HG03469 (cell line): Measurements from ENCODE around the gene LRP1B.
"Not testable (repeated sequence)": the region's sequence is repeated elsewhere in the genome, so short reads cannot be mapped to it uniquely, and the experiment has no call there.

ENCODE experiments used
- ATAC-seq: cut with Tn5 transposase; IDR thresholded peaks from one replicate; pipeline ENCODE4 v1.9.1; 2021; ENCODE audit warnings: mild to moderate bottlenecking, moderate library complexity, moderate number of reproducible peaks; ENCODE audit not compliant: unreplicated experiment

Gene LRP1B

GRCh38 chr2:140975237-140975636 lies 1155.6 kb downstream of the LRP1B start:
- ATAC-seq: no peak

GRCh38 chr2:140972724-140973123 lies 1158.1 kb downstream of the LRP1B start:
- no peak for ATAC-seq

GRCh38 chr2:140964324-140964723 lies 1166.5 kb downstream of the LRP1B start:
- not testable (repeated sequence) for ATAC-seq

- ATAC-seq: no peak
Observed at GRCh38 chr2:140949932-140950331, 1180.9 kb downstream of the LRP1B start.

- no peak for ATAC-seq
Observed at GRCh38 chr2:140947236-140947635, 1183.6 kb downstream of the LRP1B start.

GRCh38 chr2:140943867-140944266 lies 1186.9 kb downstream of the LRP1B start:
- ATAC-seq: no peak

- no peak for ATAC-seq
Observed at GRCh38 chr2:140942284-140942683, 1188.5 kb downstream of the LRP1B start.

- ATAC-seq: no peak
Observed at GRCh38 chr2:140929849-140930248, 1201.0 kb downstream of the LRP1B start.

GRCh38 chr2:140918426-140918825 lies 1212.4 kb downstream of the LRP1B start:
- no peak for ATAC-seq

GRCh38 chr2:140916410-140916809 lies 1214.4 kb downstream of the LRP1B start:
- no peak for ATAC-seq

GRCh38 chr2:140910683-140911082 lies 1220.1 kb downstream of the LRP1B start:
- ATAC-seq: no peak

GRCh38 chr2:140905083-140905781 lies 1225.6 kb downstream of the LRP1B start:
- no peak for ATAC-seq

GRCh38 chr2:140895378-140895777 lies 1235.4 kb downstream of the LRP1B start:
- ATAC-seq: no peak

GRCh38 chr2:140893685-140894084 lies 1237.1 kb downstream of the LRP1B start:
- ATAC-seq: no peak

- ATAC-seq: no peak
Observed at GRCh38 chr2:140892911-140893637, 1237.7 kb downstream of the LRP1B start.

- ATAC-seq: no peak
Observed at GRCh38 chr2:140892436-140892835, 1238.4 kb downstream of the LRP1B start.

- no peak for ATAC-seq
Observed at GRCh38 chr2:140891614-140892212, 1239.1 kb downstream of the LRP1B start.

- no peak for ATAC-seq
Observed at GRCh38 chr2:140882671-140883620, 1247.9 kb downstream of the LRP1B start.

- ATAC-seq: no peak
Observed at GRCh38 chr2:140880573-140880972, 1250.2 kb downstream of the LRP1B start.

GRCh38 chr2:140876015-140876414 lies 1254.8 kb downstream of the LRP1B start:
- ATAC-seq: no peak
